Gastrocnemius medialis (tissue), 4 donors: ENCODE data around the gene C10orf90. TPM values are rescaled to one million over a fixed set of nuclear protein-coding genes. Genes with fewer than 3 reads are reported as not detected.

ENCODE experiments used
- ATAC-seq, 2 donors: fragments of 150-250 bp; one replicate each; pipeline ENCODE4 v1.9.1; 2016
- DNase-seq, 2 donors: peaks; one replicate each; pipeline ENCODE4 v3.0.0-alpha.2; 2019
- H3K27ac ChIP-seq, 4 donors: fragments of 200-600 bp; sonication (generic); 1 replicate in 1 of 4; 2 replicates in 3 of 4; pipeline ENCODE4 v1.5.1; 2016 to 2018; ENCODE audit warnings: mild to moderate bottlenecking in 2 of 4, moderate library complexity in 1 of 4
- H3K27me3 ChIP-seq, 3 donors: fragments of 200-600 bp; sonication (generic) in 2 of 3; 1 replicate in 1 of 3; 2 replicates in 2 of 3; pipeline versions ENCODE4 v1.5.1 to v1.6.0; 2016 to 2019; ENCODE audit warnings: mild to moderate bottlenecking in 1 of 3, moderate library complexity in 1 of 3
- H3K36me3 ChIP-seq, 2 donors: fragments of 200-600 bp; sonication (generic) in 1 of 2; one replicate each; pipeline ENCODE4 v1.5.1; 2017 to 2018
- H3K4me1 ChIP-seq, 2 donors: fragments of 200-600 bp; sonication (generic) in 1 of 2; one replicate each; pipeline ENCODE4 v1.5.1; 2016 to 2017; ENCODE audit warnings: mild to moderate bottlenecking in 2 of 2
- H3K4me3 ChIP-seq, 4 donors: fragments of 200-600 bp; sonication (generic) in 3 of 4; 1 replicate in 1 of 4; 2 replicates in 3 of 4; pipeline ENCODE4 v1.5.1; 2016 to 2019; ENCODE audit warnings: mild to moderate bottlenecking in 2 of 4
- H3K9me3 ChIP-seq, 3 donors: fragments of 200-600 bp; sonication (generic) in 2 of 3; 1 replicate in 1 of 3; 2 replicates in 2 of 3; pipeline ENCODE4 v1.5.1; 2016 to 2019
- POLR2A ChIP-seq, 2 donors: fragments of 450-650 bp; IDR thresholded peaks; one replicate each; pipeline ENCODE4 v1.6.1; 2017; ENCODE audit warnings: antibody characterized with exemption in 2 of 2, mild to moderate bottlenecking in 2 of 2, moderate library complexity in 2 of 2
- in situ Hi-C, 4 donors: fragments of 200-750 bp; cut with MboI; loops; one replicate each; pipeline versions ENCODE4 v1.15.0 to v1.8.0; 2017; ENCODE audit warnings: low sequenced_read_pairs in 4 of 4
- intact Hi-C: fragments of 100-400 bp; cut with DNase I; formaldehyde crosslinking; loops from one replicate; pipeline ENCODE4 v1.15.1; 2023; ENCODE audit warnings: low total_unique reads
- total RNA-seq, 4 donors: library from RNA; depleted of rRNA; stranded (reverse); fragments of >200 nt; gene quantifications; one replicate each; pipeline versions ENCODE4 v1.1.0 to v1.2.3, GENCODE V29; 2016
- TF ChIP-seq, protein P1 (sequence below), 5 experiments: fragments of 450-650 bp in 3 of 5; fragments of 200-600 bp in 2 of 5; sonication (generic) in 2 of 5; IDR thresholded peaks in 4 of 5; conservative IDR thresholded peaks in 1 of 5; 1 replicate in 4 of 5; 2 replicates in 1 of 5; pipeline ENCODE4 v1.5.1; 2016 to 2019; ENCODE audit warnings: antibody characterized with exemption in 5 of 5, mild to moderate bottlenecking in 3 of 5, moderate library complexity in 3 of 5

The C10orf90 gene
- total RNA-seq, 4 donors from 2014 or later, result not detected

DNA sequence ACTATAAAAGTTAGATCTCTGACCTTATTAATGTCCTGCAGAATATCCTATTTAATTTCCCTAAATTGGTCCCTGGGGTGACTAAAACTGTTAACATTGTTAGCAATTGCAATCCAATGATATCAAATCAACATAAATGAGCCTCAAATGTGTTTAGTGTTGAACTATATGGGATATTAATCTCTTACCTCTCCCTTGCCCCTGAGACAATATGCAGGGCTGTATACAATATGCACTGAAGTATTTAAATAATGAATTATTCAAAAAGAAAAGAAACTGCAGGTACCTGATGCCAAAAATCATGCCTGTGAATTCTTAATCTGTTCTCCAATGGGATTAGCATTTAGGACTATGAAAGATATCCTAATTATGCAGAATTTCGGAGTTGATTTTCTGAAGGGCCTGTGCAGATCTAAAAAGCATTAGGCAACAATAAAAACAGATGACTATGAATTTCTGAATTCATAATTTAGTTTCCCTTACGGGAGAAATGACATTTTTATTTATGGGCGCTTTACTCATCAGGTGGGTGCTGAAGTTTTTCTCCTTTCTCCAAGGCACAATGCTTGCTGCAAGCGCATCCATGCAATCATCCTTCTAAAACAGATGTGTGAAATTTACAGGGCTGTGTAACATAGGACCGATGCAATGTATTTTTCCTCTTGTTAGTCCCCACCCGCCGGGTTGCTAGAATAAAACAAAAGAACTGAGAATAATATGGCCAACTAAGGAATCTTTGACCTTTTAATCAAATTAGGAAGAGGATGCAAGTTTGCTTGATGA lies 5.4 kb upstream of the C10orf90 start:
- intact Hi-C loops, result no loop called here
- in situ Hi-C loops, result no loop called here
- H3K4me3 ChIP-seq, result no peak overlapping the region
- no peaks in the 10 kb centered on the region for H3K27me3 ChIP-seq
- H3K27ac ChIP-seq, result no peak overlapping the region
- ATAC-seq (no peak), DNase-seq (no peak)
- no peaks in the 10 kb centered on the region for H3K9me3 ChIP-seq
- no peaks in the 10 kb centered on the region for H3K4me1 ChIP-seq
- H3K36me3 ChIP-seq, result no peaks in the 10 kb centered on the region
- TF ChIP-seq, protein P1, sequence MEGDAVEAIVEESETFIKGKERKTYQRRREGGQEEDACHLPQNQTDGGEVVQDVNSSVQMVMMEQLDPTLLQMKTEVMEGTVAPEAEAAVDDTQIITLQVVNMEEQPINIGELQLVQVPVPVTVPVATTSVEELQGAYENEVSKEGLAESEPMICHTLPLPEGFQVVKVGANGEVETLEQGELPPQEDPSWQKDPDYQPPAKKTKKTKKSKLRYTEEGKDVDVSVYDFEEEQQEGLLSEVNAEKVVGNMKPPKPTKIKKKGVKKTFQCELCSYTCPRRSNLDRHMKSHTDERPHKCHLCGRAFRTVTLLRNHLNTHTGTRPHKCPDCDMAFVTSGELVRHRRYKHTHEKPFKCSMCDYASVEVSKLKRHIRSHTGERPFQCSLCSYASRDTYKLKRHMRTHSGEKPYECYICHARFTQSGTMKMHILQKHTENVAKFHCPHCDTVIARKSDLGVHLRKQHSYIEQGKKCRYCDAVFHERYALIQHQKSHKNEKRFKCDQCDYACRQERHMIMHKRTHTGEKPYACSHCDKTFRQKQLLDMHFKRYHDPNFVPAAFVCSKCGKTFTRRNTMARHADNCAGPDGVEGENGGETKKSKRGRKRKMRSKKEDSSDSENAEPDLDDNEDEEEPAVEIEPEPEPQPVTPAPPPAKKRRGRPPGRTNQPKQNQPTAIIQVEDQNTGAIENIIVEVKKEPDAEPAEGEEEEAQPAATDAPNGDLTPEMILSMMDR (IDR thresholded peaks at IDR 0.05 in 4 of 5, conservative IDR thresholded peaks at IDR 0.05 in 1 of 5), result no peak
- TF ChIP-seq POLR2A (IDR thresholded peaks at IDR 0.05), result no peak

- intact Hi-C loops, result no loop called here
These were observed 4.4 kb upstream of the C10orf90 start for GRCh38 chr10:126674741-126675515.

DNA sequence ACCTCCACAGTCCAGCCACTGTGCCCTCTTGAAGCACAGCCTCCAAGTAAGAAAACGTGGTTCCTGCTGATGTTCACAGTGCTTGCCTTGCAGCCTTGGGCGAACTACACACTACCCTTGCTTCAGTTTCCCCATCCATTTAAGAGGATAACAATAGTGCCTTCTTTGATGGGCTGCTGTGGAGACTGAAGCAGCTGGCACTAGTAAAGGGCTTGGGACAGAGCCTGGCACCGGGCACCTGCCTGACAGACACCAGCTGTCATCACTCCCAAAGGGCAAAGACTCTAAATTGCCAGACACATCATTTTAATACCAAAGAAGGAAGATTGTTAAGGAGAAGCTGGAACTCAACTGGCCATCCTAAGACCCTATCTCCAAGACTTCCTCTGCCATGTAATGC lies 3.1 kb upstream of the C10orf90 start:
- DNase-seq (no peak), ATAC-seq (no peak)
- intact Hi-C loops (no loop called here), in situ Hi-C loops (no loop called here)
- Histone ChIP-seq H3K4me3 (no peak overlapping the region), H3K4me1 (no peaks in the 10 kb centered on the region), H3K9me3 (no peaks in the 10 kb centered on the region), H3K36me3 (no peaks in the 10 kb centered on the region), H3K27me3 (no peaks in the 10 kb centered on the region), H3K27ac (no peak overlapping the region)
- TF ChIP-seq, protein P1 (IDR thresholded peaks at IDR 0.05 in 4 of 5, conservative IDR thresholded peaks at IDR 0.05 in 1 of 5), result no peak
- TF ChIP-seq POLR2A (IDR thresholded peaks at IDR 0.05), result no peak

More at GRCh38 chr10:126674741-126675515, 4.4 kb upstream of the C10orf90 start:
- ATAC-seq, result no peak
- H3K27me3 ChIP-seq, result no peaks in the 10 kb centered on the region
- H3K9me3 ChIP-seq, result no peaks in the 10 kb centered on the region
- DNase-seq, result no peak
- no peak overlapping the region for H3K27ac ChIP-seq
- in situ Hi-C loops, result no loop called here
- TF ChIP-seq POLR2A (IDR thresholded peaks at IDR 0.05), result no peak
- TF ChIP-seq, protein P1 (IDR thresholded peaks at IDR 0.05 in 4 of 5, conservative IDR thresholded peaks at IDR 0.05 in 1 of 5), result no peak
- H3K4me1 ChIP-seq, result no peaks in the 10 kb centered on the region
- no peak overlapping the region for H3K4me3 ChIP-seq
- no peaks in the 10 kb centered on the region for H3K36me3 ChIP-seq

DNA sequence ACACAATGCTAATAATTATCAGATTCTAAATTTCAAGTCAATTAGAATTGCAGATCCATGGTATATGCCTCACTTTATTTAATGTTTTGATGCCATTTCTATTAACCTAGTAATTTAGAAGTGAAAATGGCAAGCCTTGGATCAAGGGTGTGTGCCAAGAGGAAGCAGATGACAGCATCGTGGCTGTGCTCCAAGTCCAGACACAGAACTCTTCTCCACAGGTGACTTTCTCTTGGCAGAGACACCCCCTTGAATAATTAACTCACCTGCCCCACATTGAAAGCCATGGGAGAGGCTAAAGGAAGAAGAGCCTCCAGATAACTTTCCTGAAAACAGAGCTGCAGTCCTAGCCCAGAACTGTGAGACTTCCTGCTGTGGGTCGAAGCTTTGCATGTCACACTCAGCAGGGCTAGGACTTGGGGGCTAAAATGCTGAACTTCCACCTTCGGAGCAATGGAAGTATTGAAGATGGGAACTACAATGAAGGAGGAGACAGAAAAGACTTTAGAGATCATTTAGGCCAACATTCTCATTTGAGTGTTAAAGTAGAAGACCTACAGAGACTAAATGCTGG lies 996 bp upstream of the C10orf90 start:
- H3K27ac ChIP-seq, result no peak overlapping the region
- in situ Hi-C loops (no loop called here), intact Hi-C loops (no loop called here)
- no peak overlapping the region for H3K4me3 ChIP-seq
- no peaks in the 10 kb centered on the region for H3K9me3 ChIP-seq
- ATAC-seq (no peak), DNase-seq (no peak)
- H3K27me3 ChIP-seq, result no peaks in the 10 kb centered on the region
- no peaks in the 10 kb centered on the region for H3K4me1 ChIP-seq
- TF ChIP-seq, protein P1 (IDR thresholded peaks at IDR 0.05 in 4 of 5, conservative IDR thresholded peaks at IDR 0.05 in 1 of 5), result no peak
- TF ChIP-seq POLR2A (IDR thresholded peaks at IDR 0.05), result no peak
- H3K36me3 ChIP-seq, result no peaks in the 10 kb centered on the region
